Neuronal stem cell (in vitro differentiated cells): ENCODE data around the gene FAM110D.

ENCODE experiments used
- DNase-seq: peaks from one replicate; pipeline ENCODE4 v3.0.0-alpha.2; 2013; ENCODE audit warnings: low spot score
- H2AFZ ChIP-seq: one replicate; pipeline ENCODE4 v1.6.1; 2013; ENCODE audit warnings: mild to moderate bottlenecking, low read length, inconsistent platforms
- H2AK5ac ChIP-seq: 2 replicates; pipeline ENCODE4 v1.6.1; 2013; ENCODE audit warnings: low read depth, mild to moderate bottlenecking, inconsistent platforms, low read length, moderate library complexity, mixed read lengths
- H2BK120ac ChIP-seq: 2 replicates; pipeline ENCODE4 v1.6.1; 2013; ENCODE audit warnings: low read depth, mild to moderate bottlenecking, inconsistent platforms, low read length, moderate library complexity, mixed read lengths
- H2BK12ac ChIP-seq: one replicate; pipeline ENCODE4 v1.6.1; 2013; ENCODE audit warnings: low read length, inconsistent platforms
- H2BK15ac ChIP-seq: 2 replicates; pipeline ENCODE4 v1.6.1; 2013; ENCODE audit warnings: mild to moderate bottlenecking, low read length, inconsistent platforms, mixed read lengths
- H2BK5ac ChIP-seq: one replicate; pipeline ENCODE4 v1.6.1; 2013; ENCODE audit warnings: inconsistent platforms, mild to moderate bottlenecking, low read length, moderate library complexity
- H3K14ac ChIP-seq: one replicate; pipeline ENCODE4 v1.6.1; 2013; ENCODE audit warnings: low read length, inconsistent platforms
- H3K18ac ChIP-seq: 2 replicates; pipeline ENCODE4 v1.6.1; 2013; ENCODE audit warnings: low read length, inconsistent platforms
- H3K23ac ChIP-seq: 2 replicates; pipeline ENCODE4 v1.6.1; 2013; ENCODE audit warnings: low read depth, mild to moderate bottlenecking, mixed read lengths, low read length, inconsistent platforms; ENCODE audit not compliant: poor library complexity
- H3K27ac ChIP-seq: replicated peaks from 3 replicates; pipeline ENCODE4 v1.5.1; 2013; ENCODE audit warnings: low read length, inconsistent platforms
- H3K27me3 ChIP-seq, 3 experiments: 2 replicates each; pipeline ENCODE4 v1.6.1; 2013; ENCODE audit warnings: low read length in 3 of 3, mild to moderate bottlenecking in 2 of 3, inconsistent platforms in 1 of 3, low read depth in 1 of 3, mixed read lengths in 1 of 3, moderate library complexity in 1 of 3; ENCODE audit not compliant: control insufficient read depth in 3 of 3, insufficient read depth in 3 of 3
- H3K36me3 ChIP-seq, 2 donors: replicated peaks in 1 of 2; 2 replicates each; pipeline ENCODE4 v1.6.1; 2013; ENCODE audit warnings: low read length in 2 of 2; ENCODE audit not compliant: control insufficient read depth in 2 of 2, insufficient read depth in 2 of 2
- H3K4ac ChIP-seq: 2 replicates; pipeline ENCODE4 v1.6.1; 2013; ENCODE audit warnings: inconsistent platforms, mild to moderate bottlenecking, low read length, moderate library complexity
- H3K4me1 ChIP-seq, 2 donors: 1 replicate in 1 of 2; 2 replicates in 1 of 2; pipeline ENCODE4 v1.6.1; 2013; ENCODE audit warnings: low read length in 2 of 2, low read depth in 1 of 2; ENCODE audit not compliant: control insufficient read depth in 2 of 2, insufficient read depth in 1 of 2
- H3K4me2 ChIP-seq: one replicate; pipeline ENCODE4 v1.6.1; 2013; ENCODE audit warnings: mild to moderate bottlenecking, low read length, inconsistent platforms; ENCODE audit not compliant: insufficient read depth, poor library complexity, severe bottlenecking
- H3K4me3 ChIP-seq, 2 donors: 2 replicates each; pipeline ENCODE4 v1.5.1; 2013; ENCODE audit warnings: low read length in 2 of 2, mild to moderate bottlenecking in 2 of 2, inconsistent platforms in 1 of 2, moderate library complexity in 1 of 2
- H3K79me1 ChIP-seq: one replicate; pipeline ENCODE4 v1.6.1; 2013; ENCODE audit warnings: low read depth, mild to moderate bottlenecking, inconsistent platforms, low read length, moderate library complexity
- H3K9ac ChIP-seq: one replicate; pipeline ENCODE4 v1.6.1; 2013; ENCODE audit warnings: mild to moderate bottlenecking, low read depth, low read length, inconsistent platforms; ENCODE audit not compliant: poor library complexity
- H3K9me3 ChIP-seq, 2 donors: replicated peaks in 1 of 2; 2 replicates each; pipeline versions ENCODE3 to v1.6.1; 2013; ENCODE audit warnings: low read length in 2 of 2, mild to moderate bottlenecking in 2 of 2, inconsistent platforms in 1 of 2, low read depth in 1 of 2, mixed read lengths in 1 of 2, moderate library complexity in 1 of 2; ENCODE audit not compliant: control insufficient read depth in 2 of 2, insufficient read depth in 1 of 2
- H4K8ac ChIP-seq: one replicate; pipeline ENCODE4 v1.6.1; 2013; ENCODE audit warnings: low read depth, mild to moderate bottlenecking, inconsistent platforms, low read length, moderate library complexity
- H4K91ac ChIP-seq: one replicate; pipeline ENCODE4 v1.6.1; 2013; ENCODE audit warnings: low read length, low read depth, mild to moderate bottlenecking, inconsistent platforms; ENCODE audit not compliant: poor library complexity
- WGBS, 2 donors: extraction: QIAGEN DNeasy Blood & Tissue Kit; methylation state at CpG; one replicate each; pipeline ENCODE4 v1.1.7; 2013; ENCODE audit warnings: missing lambda C conversion rate in 2 of 2, mixed read lengths in 1 of 2; ENCODE audit not compliant: insufficient read length in 2 of 2, insufficient replicate concordance in 1 of 2; ENCODE audit errors: extremely low coverage in 2 of 2; 5-methylcytosine and 5-hydroxymethylcytosine counted together

FAM110D gene

DNA sequence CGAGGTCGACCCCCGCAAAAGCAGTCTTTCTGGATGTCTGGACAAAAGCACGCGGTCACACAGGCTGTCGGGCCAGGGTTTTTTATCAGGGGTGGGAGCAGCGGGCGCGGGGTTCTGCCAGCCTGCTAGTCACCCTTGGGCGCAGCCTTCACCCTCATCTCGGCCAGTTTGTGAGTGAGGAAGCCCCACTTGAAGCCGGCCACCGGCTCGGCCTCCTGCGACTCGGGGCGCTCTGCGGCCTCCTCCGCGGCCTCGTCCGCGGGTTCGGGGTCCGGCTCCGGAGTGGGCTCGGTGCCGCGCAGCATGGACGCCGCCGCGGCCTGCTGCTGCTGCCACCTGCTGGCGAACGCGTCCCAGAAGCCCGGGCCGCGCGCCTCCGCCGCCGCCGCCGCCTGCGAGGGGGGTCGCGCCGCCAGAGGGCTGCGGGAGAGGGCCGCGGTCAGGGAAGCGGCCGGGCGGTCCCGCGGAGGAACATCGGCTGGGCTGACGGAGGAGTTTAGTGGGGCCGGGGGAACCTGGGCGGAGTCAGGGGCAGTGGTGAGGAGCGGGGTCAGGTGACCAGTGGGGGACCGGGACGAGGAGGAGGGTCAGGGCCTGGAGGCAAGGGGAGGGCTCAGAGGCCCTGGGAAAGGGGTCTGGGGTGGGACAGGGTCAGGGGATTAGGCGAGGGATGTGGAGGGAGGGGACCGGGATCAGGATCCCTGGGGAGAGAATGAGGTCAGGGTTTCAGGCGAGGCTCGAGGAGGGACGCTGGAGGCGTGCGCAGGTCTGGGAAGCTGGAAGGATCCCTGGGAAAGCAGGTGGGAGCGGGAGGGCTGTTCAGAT lies 5.4 kb downstream of the FAM110D start:
- H3K18ac ChIP-seq: peak overlapping the region; percentile 89
- peak overlapping the region; percentile 70 for H2BK120ac ChIP-seq
- peak; percentile 80 for DNase-seq
- no peaks in the 10 kb centered on the region for H3K36me3 ChIP-seq
- peak overlapping the region; percentile 75 for H3K9ac ChIP-seq
- H3K79me1 ChIP-seq: no peaks in the 10 kb centered on the region
- no peak overlapping the region for H3K4ac ChIP-seq
- H2BK12ac ChIP-seq: peak overlapping the region; percentile 69
- H3K9me3 ChIP-seq: no peaks in the 10 kb centered on the region
- H4K8ac ChIP-seq: no peak overlapping the region
- peak overlapping the region; percentile 94 for H3K23ac ChIP-seq
- H4K91ac ChIP-seq: peak overlapping the region; percentile 69
- peak overlapping the region; percentile 35 to 71 for H3K4me3 ChIP-seq
- peak overlapping the region; percentile 97 for H2BK15ac ChIP-seq
- peak overlapping the region; percentile 65 for H3K4me2 ChIP-seq
- peak overlapping the region; percentile 96 for H2BK5ac ChIP-seq
- H3K14ac ChIP-seq: peak overlapping the region; percentile 50
- WGBS, 2 donors: no CpG with 5 or more reads among the region's 72 CpGs
- peaks cover 3 to 26% (median 3%) of the 10 kb centered on the region in 3 experiments for H3K27me3 ChIP-seq
- H2AFZ ChIP-seq: peak overlapping the region; percentile 95
- H3K4me1 ChIP-seq: peaks cover 29 to 42% of the 10 kb centered on the region in 2 donors
- peak overlapping the region; percentile 96 for H2AK5ac ChIP-seq
- H3K27ac ChIP-seq: peak overlapping the region; percentile 86

DNA sequence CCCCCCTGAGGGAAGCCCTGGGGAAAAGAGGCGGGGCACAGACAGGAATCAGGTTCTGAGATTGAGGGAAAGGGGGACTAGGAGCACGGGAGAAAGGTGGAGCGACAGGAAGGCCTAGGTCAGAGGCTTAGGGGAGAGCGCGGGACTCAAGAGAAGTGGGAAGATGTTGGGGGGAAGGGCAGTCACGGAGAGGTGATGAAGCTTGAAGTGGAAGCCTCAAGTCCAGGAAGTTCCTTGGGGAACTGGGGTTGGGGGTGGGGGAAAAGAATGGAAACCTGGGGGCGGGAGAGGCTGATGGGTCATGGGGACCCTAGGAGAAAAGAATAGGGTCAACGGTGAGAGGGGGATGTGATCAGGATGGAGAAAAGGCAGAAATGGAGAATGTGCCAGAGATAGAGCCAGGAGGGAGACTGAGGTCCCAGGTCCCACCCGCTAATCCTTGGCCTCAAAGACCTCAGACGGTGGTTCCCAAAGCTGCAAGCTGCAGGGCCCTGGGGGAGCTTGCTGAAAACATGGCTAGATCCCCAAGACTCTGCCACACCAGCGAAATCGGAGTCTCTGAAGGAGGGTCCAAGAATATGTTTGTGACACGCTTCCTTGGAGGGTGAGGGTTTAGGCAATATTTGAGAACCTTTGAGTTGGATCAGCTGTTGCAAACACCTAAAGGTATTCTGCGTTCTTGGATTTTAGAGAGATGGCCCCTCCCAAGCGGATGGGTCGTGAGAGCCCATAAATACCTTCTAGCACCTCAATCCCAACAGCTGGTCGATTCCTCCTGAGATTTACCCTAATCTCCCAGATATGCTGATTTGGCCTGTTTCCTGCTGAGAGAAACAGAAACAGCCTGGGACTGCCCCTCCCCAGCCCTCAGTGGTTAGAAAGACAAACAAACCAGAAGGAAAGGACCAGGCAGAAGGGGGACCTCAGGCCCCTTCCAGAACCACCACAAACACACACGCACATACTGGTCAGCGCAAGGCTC lies 6.3 kb downstream of the FAM110D start:
- H3K79me1 ChIP-seq: peaks cover 3% of the 10 kb centered on the region
- H3K4me1 ChIP-seq: peaks cover 27 to 41% of the 10 kb centered on the region in 2 donors
- H4K91ac ChIP-seq: peak overlapping the region; percentile 69
- no peak for DNase-seq
- H4K8ac ChIP-seq: no peak overlapping the region
- H3K4ac ChIP-seq: no peak overlapping the region
- no CpG with 5 or more reads among the region's 19 CpGs for WGBS, 2 donors
- no peaks in the 10 kb centered on the region for H3K36me3 ChIP-seq
- peak overlapping the region; percentile 97 for H2BK15ac ChIP-seq
- peak overlapping the region; percentile 70 for H2BK120ac ChIP-seq
- H3K9ac ChIP-seq: no peak overlapping the region
- no peaks in the 10 kb centered on the region for H3K9me3 ChIP-seq
- H2BK5ac ChIP-seq: peak overlapping the region; percentile 96
- peak overlapping the region; percentile 65 for H3K4me2 ChIP-seq
- H3K4me3 ChIP-seq: peak overlapping the region in 1 of 2 donors; percentile 71
- peak overlapping the region; percentile 89 for H3K18ac ChIP-seq
- H2BK12ac ChIP-seq: peak overlapping the region; percentile 16
- H2AK5ac ChIP-seq: peak overlapping the region; percentile 96
- peak overlapping the region; percentile 62 for H3K23ac ChIP-seq
- H3K14ac ChIP-seq: peak overlapping the region; percentile 50
- H3K27ac ChIP-seq: peak overlapping the region; percentile 86
- peaks cover 3 to 26% (median 3%) of the 10 kb centered on the region in 3 experiments for H3K27me3 ChIP-seq
- H2AFZ ChIP-seq: peak overlapping the region; percentile 95

DNA sequence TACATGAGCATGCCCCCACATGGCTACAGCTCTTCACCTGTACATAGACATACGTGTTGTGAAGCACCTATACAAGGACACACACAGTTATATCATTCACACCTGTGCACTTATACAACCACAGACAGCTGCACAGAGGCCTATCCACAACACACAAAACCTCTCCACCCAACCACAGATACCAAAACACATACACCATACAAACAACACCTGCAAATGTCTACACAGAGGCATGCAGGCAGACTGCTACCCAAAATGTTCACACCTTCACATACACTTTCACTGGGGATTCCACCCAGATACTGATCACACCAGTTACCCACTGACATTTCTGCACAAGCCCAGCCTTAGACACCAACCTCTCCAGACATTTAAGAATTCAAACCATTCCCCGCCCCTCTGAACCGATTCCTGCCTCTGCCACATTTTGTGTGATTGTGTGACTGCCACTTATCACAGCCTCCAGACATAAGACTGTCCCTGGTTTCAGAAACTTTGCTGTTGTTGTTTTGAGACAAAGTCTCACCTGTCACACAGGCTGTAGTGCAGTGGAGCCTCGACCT lies 7.9 kb downstream of the FAM110D start:
- Histone ChIP-seq H3K27me3 (peaks cover 3 to 19% (median 3%) of the 10 kb centered on the region in 3 experiments), H2AK5ac (peak overlapping the region; percentile 66), H3K9ac (no peak overlapping the region), H4K91ac (no peak overlapping the region), H3K79me1 (peaks cover 8% of the 10 kb centered on the region), H3K14ac (no peak overlapping the region), H3K27ac (no peak overlapping the region), H2BK5ac (no peak overlapping the region), H2BK15ac (peak overlapping the region; percentile 90), H3K36me3 (peaks cover 7 to 8% of the 10 kb centered on the region in 2 donors), H2BK12ac (no peak overlapping the region), H3K4me3 (no peak overlapping the region), H2BK120ac (no peak overlapping the region), H4K8ac (no peak overlapping the region), H3K4me1 (peaks cover 28 to 49% of the 10 kb centered on the region in 2 donors), H3K9me3 (no peaks in the 10 kb centered on the region), H3K18ac (no peak overlapping the region), H2AFZ (no peak overlapping the region), H3K4ac (no peak overlapping the region), H3K4me2 (no peak overlapping the region), H3K23ac (no peak overlapping the region)
- WGBS, 2 donors: no CpG with 5 or more reads among the region's 4 CpGs
- no peak for DNase-seq
